Left lung (tissue), 10 donors: ENCODE data around the gene CETN1. TPM values are rescaled to one million over a fixed set of nuclear protein-coding genes. Genes with fewer than 3 reads are reported as not detected.

Experiments
- ATAC-seq: fragments of 200-7000 bp; cut with Tn5 transposase; one replicate; pipeline ENCODE4 v1.9.1; 2020; ENCODE audit warnings: moderate library complexity
- DNase-seq, 4 donors: peaks; one replicate each; pipeline ENCODE4 v3.0.0-alpha.2; 2013 to 2020
- H3K27ac ChIP-seq, 2 donors: fragments of 200-600 bp; sonication (generic) in 1 of 2; one replicate each; pipeline versions ENCODE4 v1.5.0 to v1.8.0; 2020 to 2021
- H3K27me3 ChIP-seq, 2 donors: fragments of 200-600 bp; sonication (generic) in 1 of 2; one replicate each; pipeline versions ENCODE4 v1.5.0 to v1.8.0; 2020 to 2021
- H3K36me3 ChIP-seq, 2 donors: fragments of 200-600 bp; sonication (generic) in 1 of 2; one replicate each; pipeline versions ENCODE4 v1.5.0 to v1.8.0; 2020 to 2021
- H3K4me1 ChIP-seq, 2 donors: fragments of 200-600 bp; one replicate each; pipeline ENCODE4 v1.8.0; 2021
- H3K4me3 ChIP-seq, 2 donors: fragments of 200-600 bp; sonication (generic) in 1 of 2; one replicate each; pipeline versions ENCODE4 v1.5.0 to v1.8.0; 2020 to 2021; ENCODE audit warnings: mild to moderate bottlenecking in 1 of 2
- H3K9me3 ChIP-seq, 2 donors: fragments of 200-600 bp; sonication (generic) in 1 of 2; one replicate each; pipeline versions ENCODE4 v1.5.0 to v1.8.0; 2020 to 2021
- CTCF ChIP-seq, 2 donors: fragments of 200-600 bp; sonication (generic) in 1 of 2; IDR thresholded peaks; one replicate each; pipeline versions ENCODE4 v1.5.0 to v1.8.0; 2021; ENCODE audit warnings: antibody characterized with exemption in 2 of 2
- intact Hi-C, 2 donors: fragments of 100-400 bp; cut with DNase I; formaldehyde crosslinking; loops; one replicate each; pipeline versions ENCODE4 v1.11.2 to v1.14.2; 2022
- polyA plus RNA-seq, 6 donors: library from polyadenylated mRNA; unstranded; fragments of 120-200 nt; gene quantifications; one replicate each; pipeline ENCODE4 v1.2.1, GENCODE V29; 2013; ENCODE audit not compliant: insufficient read length in 6 of 6
- total RNA-seq, 2 donors: library from RNA; stranded (reverse); fragmentation: NEBNext Ultra II Directional; extraction: Animal tissue kit (Norgen Biotek cat#: 25700); gene quantifications; one replicate each; pipeline ENCODE4 v1.2.1, GENCODE V29; 2021
- donor health status: DM: no; HTN: yes; CAD: no.
- donor health status: DM: no; HTN: no; CAD: no.

Gene CETN1
- total and polyA plus RNA-seq, 8 donors: not detected

GRCh38 chr18:572831-573289, 7.3 kb upstream of the CETN1 start:
- intact Hi-C loops: no loop called here
- H3K4me3 ChIP-seq: no peak overlapping the region
- no peak overlapping the region for H3K27ac ChIP-seq
- H3K36me3 ChIP-seq: no peaks in the 10 kb centered on the region
- DNase-seq (no peak), ATAC-seq (no peak)
- no peaks in the 10 kb centered on the region for H3K9me3 ChIP-seq
- H3K27me3 ChIP-seq: no peaks in the 10 kb centered on the region
- no peak for TF ChIP-seq CTCF (IDR thresholded peaks at IDR 0.05)
- H3K4me1 ChIP-seq: peaks cover 0 to 5% of the 10 kb centered on the region in 2 donors

- no peak for TF ChIP-seq CTCF (IDR thresholded peaks at IDR 0.05)
- H3K27ac ChIP-seq: no peak overlapping the region
- H3K27me3 ChIP-seq: no peaks in the 10 kb centered on the region
- intact Hi-C loops: no loop called here
- ATAC-seq (no peak), DNase-seq (no peak)
- no peaks in the 10 kb centered on the region for H3K9me3 ChIP-seq
- peaks cover 0 to 5% of the 10 kb centered on the region in 2 donors for H3K4me1 ChIP-seq
- H3K4me3 ChIP-seq: no peak overlapping the region
- no peaks in the 10 kb centered on the region for H3K36me3 ChIP-seq
These were observed 6.8 kb upstream of the CETN1 start for GRCh38 chr18:573385-573784.

GRCh38 chr18:574149-574860, 5.9 kb upstream of the CETN1 start:
- no peaks in the 10 kb centered on the region for H3K36me3 ChIP-seq
- H3K27ac ChIP-seq: peak overlapping the region in 1 of 2 donors; percentile 13
- no peak for TF ChIP-seq CTCF (IDR thresholded peaks at IDR 0.05)
- no peak for DNase-seq
- H3K27me3 ChIP-seq: no peaks in the 10 kb centered on the region
- no peaks in the 10 kb centered on the region for H3K9me3 ChIP-seq
- intact Hi-C loops: no loop called here
- no peak overlapping the region for H3K4me3 ChIP-seq
- H3K4me1 ChIP-seq: peaks cover 0 to 5% of the 10 kb centered on the region in 2 donors
- ATAC-seq: peak; percentile 27

- DNase-seq (no peak), ATAC-seq (peak; percentile 76)
- no peaks in the 10 kb centered on the region for H3K9me3 ChIP-seq
- no peak for TF ChIP-seq CTCF (IDR thresholded peaks at IDR 0.05)
- H3K27me3 ChIP-seq: no peaks in the 10 kb centered on the region
- peak overlapping the region in 1 of 2 donors; percentile 13 for H3K27ac ChIP-seq
- intact Hi-C loops: no loop called here
- H3K4me3 ChIP-seq: no peak overlapping the region
- H3K4me1 ChIP-seq: peaks cover 0 to 5% of the 10 kb centered on the region in 2 donors
- no peaks in the 10 kb centered on the region for H3K36me3 ChIP-seq
These were observed 5.1 kb upstream of the CETN1 start for GRCh38 chr18:574865-575645.

GRCh38 chr18:576924-577323, 3.3 kb upstream of the CETN1 start:
- Histone ChIP-seq H3K27me3 (no peaks in the 10 kb centered on the region), H3K4me1 (peaks cover 0 to 7% of the 10 kb centered on the region in 2 donors), H3K36me3 (no peaks in the 10 kb centered on the region), H3K4me3 (no peak overlapping the region), H3K9me3 (no peaks in the 10 kb centered on the region), H3K27ac (no peak overlapping the region)
- ATAC-seq (no peak), DNase-seq (no peak)
- intact Hi-C loops: no loop called here
- no peak for TF ChIP-seq CTCF (IDR thresholded peaks at IDR 0.05)
